Lung (tissue), 12 donors: ENCODE results near the gene CCL2. TPM values are rescaled to one million over a fixed set of nuclear protein-coding genes. Genes with fewer than 3 reads are reported as not detected.
A peak's percentile ranks its signal among the peaks of the same experiment; 100 is the strongest.

Source experiments
- ATAC-seq: fragments of 200-7000 bp; cut with Tn5 transposase; one replicate; pipeline ENCODE4 v1.9.1; 2020; ENCODE audit warnings: moderate number of reproducible peaks; ENCODE audit not compliant: insufficient read depth, low FRiP score
- DNase-seq, 3 donors: peaks; one replicate each; pipeline ENCODE4 v3.0.0-alpha.2; 2013 to 2017
- H3K27ac ChIP-seq, 2 donors: one replicate each; pipeline ENCODE4 v1.5.1; 2013; ENCODE audit warnings: mild to moderate bottlenecking in 2 of 2, moderate library complexity in 2 of 2, control low read depth in 1 of 2, inconsistent platforms in 1 of 2, low read depth in 1 of 2, low read length in 1 of 2
- H3K27me3 ChIP-seq, 3 donors: one replicate each; pipeline ENCODE4 v1.5.1; 2013; ENCODE audit warnings: low read length in 2 of 3; ENCODE audit not compliant: control insufficient read depth in 3 of 3, insufficient read depth in 3 of 3
- H3K36me3 ChIP-seq, 4 donors: one replicate each; pipeline ENCODE4 v1.5.1; 2013; ENCODE audit warnings: low read length in 4 of 4, mild to moderate bottlenecking in 1 of 4, moderate library complexity in 1 of 4; ENCODE audit not compliant: control insufficient read depth in 4 of 4, insufficient read depth in 4 of 4
- H3K4me1 ChIP-seq, 5 donors: one replicate each; pipeline ENCODE4 v1.5.1; 2013; ENCODE audit warnings: low read length in 5 of 5, mild to moderate bottlenecking in 2 of 5, moderate library complexity in 1 of 5; ENCODE audit not compliant: control insufficient read depth in 5 of 5, insufficient read depth in 5 of 5
- H3K4me3 ChIP-seq: one replicate; pipeline ENCODE4 v1.5.1; 2013; ENCODE audit warnings: mild to moderate bottlenecking, control low read depth, moderate library complexity
- H3K9ac ChIP-seq, 2 donors: one replicate each; pipeline ENCODE4 v1.5.1; 2013; ENCODE audit warnings: low read length in 2 of 2, control low read depth in 1 of 2; ENCODE audit not compliant: insufficient read depth in 1 of 2
- H3K9me3 ChIP-seq, 4 donors: one replicate each; pipeline ENCODE4 v1.5.1; 2013; ENCODE audit warnings: low read length in 3 of 4, mild to moderate bottlenecking in 1 of 4, moderate library complexity in 1 of 4; ENCODE audit not compliant: control insufficient read depth in 4 of 4, insufficient read depth in 3 of 4
- WGBS, 2 donors: extraction: QIAGEN DNeasy Blood & Tissue Kit; methylation state at CpG; one replicate each; pipeline ENCODE4 v1.1.7; 2013; 5-methylcytosine and 5-hydroxymethylcytosine counted together
- polyA plus RNA-seq, 2 donors: library from polyadenylated mRNA; stranded (reverse); fragments of 200-250 nt; gene quantifications; one replicate each; pipeline ENCODE4 v1.2.1, GENCODE V29; 2013
- total RNA-seq, 2 donors: library from RNA; depleted of rRNA in 1 of 2; stranded (reverse); fragments of >200 nt in 1 of 2; gene quantifications; one replicate each; pipeline ENCODE4 v1.2.1, GENCODE V29; 2014 to 2021
- TF ChIP-seq, protein P1 (sequence below): IDR thresholded peaks from 2 replicates; pipeline ENCODE4 v1.5.1; 2012; ENCODE audit warnings: mild to moderate bottlenecking; ENCODE audit errors: control extremely low read depth, extremely low read depth
- donor health status: control.
- donor health status: control.
- donor health status: Bipolar disorder and iron deficiency.
- donor health status: healthy.
- donor health status: DM: yes; HTN: yes; CAD: no.

Gene CCL2
- total and polyA plus RNA-seq, 4 donors: 80.8 to 1,172 (median 160) TPM

DNA sequence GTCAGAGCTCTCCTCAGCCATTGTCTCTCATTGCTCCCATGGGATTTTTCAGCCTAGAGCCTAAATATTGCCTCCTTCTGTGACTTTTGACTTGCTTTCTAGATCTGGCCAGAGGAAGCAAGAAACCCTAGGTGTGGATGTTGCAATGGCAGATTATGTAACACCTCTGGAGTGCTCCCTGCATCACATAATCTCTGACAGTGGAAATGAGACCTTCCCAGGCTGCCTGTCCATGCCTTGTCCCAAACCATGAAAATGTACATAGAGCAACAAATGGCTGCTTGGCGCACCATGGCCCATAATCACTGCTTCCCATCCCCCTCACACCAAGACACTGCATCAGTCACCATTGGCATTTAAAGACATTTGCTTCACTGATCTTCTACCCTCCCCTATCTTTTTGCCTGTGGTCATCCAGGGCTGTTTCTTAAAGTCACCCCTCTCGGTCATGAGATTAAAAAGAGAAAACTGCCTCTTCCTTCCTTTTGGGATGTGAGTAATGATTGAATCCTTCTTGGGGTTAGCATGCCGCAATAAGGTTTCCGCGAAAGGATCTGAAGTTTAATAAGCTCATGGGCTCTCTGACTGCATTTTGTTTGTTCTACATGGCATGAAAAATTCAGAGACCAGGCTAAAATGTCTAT is 34.2 kb upstream of the CCL2 start:
- 45 to 78% methylated on average over 5 of the region's 5 CpGs for WGBS, 2 donors
- TF ChIP-seq, protein P1, sequence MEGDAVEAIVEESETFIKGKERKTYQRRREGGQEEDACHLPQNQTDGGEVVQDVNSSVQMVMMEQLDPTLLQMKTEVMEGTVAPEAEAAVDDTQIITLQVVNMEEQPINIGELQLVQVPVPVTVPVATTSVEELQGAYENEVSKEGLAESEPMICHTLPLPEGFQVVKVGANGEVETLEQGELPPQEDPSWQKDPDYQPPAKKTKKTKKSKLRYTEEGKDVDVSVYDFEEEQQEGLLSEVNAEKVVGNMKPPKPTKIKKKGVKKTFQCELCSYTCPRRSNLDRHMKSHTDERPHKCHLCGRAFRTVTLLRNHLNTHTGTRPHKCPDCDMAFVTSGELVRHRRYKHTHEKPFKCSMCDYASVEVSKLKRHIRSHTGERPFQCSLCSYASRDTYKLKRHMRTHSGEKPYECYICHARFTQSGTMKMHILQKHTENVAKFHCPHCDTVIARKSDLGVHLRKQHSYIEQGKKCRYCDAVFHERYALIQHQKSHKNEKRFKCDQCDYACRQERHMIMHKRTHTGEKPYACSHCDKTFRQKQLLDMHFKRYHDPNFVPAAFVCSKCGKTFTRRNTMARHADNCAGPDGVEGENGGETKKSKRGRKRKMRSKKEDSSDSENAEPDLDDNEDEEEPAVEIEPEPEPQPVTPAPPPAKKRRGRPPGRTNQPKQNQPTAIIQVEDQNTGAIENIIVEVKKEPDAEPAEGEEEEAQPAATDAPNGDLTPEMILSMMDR: no peak
- no peak for ATAC-seq
- H3K9me3 ChIP-seq: no peaks in the 10 kb centered on the region
- H3K4me1 ChIP-seq: peaks cover 0 to 5% (median 0%) of the 10 kb centered on the region in 5 donors
- no peaks in the 10 kb centered on the region for H3K27me3 ChIP-seq
- no peaks in the 10 kb centered on the region for H3K36me3 ChIP-seq
- H3K9ac ChIP-seq: no peak overlapping the region
- no peak overlapping the region for H3K4me3 ChIP-seq
- no peak for DNase-seq
- H3K27ac ChIP-seq: peak overlapping the region in 1 of 2 donors; percentile 32

DNA sequence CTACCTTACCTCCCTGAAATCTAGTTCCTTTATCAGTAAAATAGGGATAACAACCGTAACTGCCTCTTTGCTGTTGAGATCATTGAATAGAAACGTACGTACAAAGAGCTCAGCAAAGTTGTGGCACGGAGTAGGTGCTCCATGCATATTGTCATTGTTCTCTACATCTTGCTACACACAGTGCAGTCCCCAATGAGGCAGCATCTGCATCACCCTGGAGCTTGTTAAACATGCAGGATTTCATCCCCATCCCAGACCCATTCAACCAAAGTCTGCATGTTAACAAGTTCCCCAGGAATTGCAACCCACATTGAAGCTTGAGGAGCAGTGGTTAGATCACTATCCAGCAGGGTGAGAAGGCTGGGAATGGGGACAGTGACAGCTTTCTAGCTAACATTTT is 33.7 kb upstream of the CCL2 start:
- DNase-seq (no peak), ATAC-seq (no peak)
- WGBS, 2 donors: 79 to 80% methylated on average over 4 of the region's 4 CpGs
- H3K9me3 ChIP-seq: no peaks in the 10 kb centered on the region
- no peak overlapping the region for H3K9ac ChIP-seq
- H3K27me3 ChIP-seq: no peaks in the 10 kb centered on the region
- TF ChIP-seq, protein P1: no peak
- H3K4me3 ChIP-seq: no peak overlapping the region
- H3K4me1 ChIP-seq: peaks cover 0 to 5% (median 0%) of the 10 kb centered on the region in 5 donors
- H3K36me3 ChIP-seq: no peaks in the 10 kb centered on the region
- no peak overlapping the region for H3K27ac ChIP-seq

DNA sequence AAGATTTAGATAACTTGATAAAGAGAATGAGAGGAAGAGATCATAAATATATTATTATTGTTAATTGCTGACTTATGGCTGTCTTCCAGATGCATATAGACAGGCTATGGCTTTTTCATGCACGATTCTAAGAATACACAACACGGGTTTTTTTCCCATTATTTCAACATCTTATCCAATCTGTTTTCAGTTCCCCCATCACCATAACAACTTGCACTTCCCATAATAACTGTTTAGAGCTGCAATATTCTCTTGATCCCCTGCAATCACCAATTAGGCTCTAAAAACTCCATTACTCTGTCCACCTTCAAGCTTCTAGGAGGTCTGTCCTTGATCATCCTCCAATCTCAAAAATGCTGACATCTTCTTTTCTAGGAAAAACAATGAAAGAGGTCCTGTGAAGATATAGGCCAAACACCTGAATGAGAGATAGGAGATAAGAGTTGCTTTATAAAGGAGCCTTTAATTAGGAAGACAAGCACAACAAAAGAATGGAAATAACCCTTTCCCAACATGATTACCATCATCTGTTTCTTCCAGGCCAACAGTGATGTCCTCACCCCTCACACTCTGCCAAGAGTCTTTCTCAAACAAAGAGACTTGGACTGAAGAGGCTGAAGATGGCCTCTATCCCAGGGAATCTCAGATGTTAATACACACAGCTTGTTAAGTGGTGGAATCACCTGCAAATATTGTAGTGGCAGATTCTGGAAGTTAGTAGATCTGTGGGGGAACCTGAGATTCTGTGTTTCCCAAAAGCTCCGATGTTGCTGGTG is 32.2 kb upstream of the CCL2 start:
- TF ChIP-seq, protein P1: no peak
- peak in 2 of 3 donors; percentile 41 to 47 for DNase-seq
- H3K9ac ChIP-seq: no peak overlapping the region
- peaks cover 0 to 5% (median 0%) of the 10 kb centered on the region in 5 donors for H3K4me1 ChIP-seq
- 44 to 59% methylated on average over 3 of the region's 3 CpGs for WGBS, 2 donors
- no peaks in the 10 kb centered on the region for H3K9me3 ChIP-seq
- ATAC-seq: no peak
- H3K4me3 ChIP-seq: no peak overlapping the region
- no peaks in the 10 kb centered on the region for H3K36me3 ChIP-seq
- no peaks in the 10 kb centered on the region for H3K27me3 ChIP-seq
- no peak overlapping the region for H3K27ac ChIP-seq
